Measurements from ENCODE around the gene SH3D19. TPM values are rescaled to one million over a fixed set of nuclear protein-coding genes. Genes with fewer than 3 reads are reported as not detected.

SH3D19 gene
- total RNA-seq, 4 donors from 2014 or later = 159 to 290 (median 244) TPM

DNA sequence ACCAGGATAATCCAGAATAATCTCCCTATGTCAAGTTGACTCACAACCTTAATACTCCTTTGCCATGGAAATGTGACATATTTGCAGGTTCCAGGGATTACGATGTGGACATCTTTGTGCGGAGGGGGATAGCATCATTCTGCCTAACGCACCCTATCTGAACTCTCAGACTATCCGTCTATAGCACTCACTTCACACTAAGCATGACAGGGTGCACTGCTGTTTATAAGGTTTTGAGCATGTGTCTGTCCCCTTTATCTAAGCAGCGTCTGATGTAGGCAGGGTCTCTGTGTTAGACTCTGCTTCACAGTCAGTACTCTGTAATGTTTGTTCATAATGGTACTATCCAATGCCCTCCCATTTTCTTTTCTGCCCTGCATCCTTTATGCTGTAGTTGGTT lies 91.8 kb downstream of the SH3D19 start:
- Histone ChIP-seq H3K9me3 (no peaks in the 10 kb centered on the region), H3K36me3 (no peaks in the 10 kb centered on the region), H3K4me3 (no peak overlapping the region), H3K27me3 (no peaks in the 10 kb centered on the region), H3K4me1 (peaks cover 0 to 40% (median 11%) of the 10 kb centered on the region in 4 donors), H3K27ac (peak overlapping the region; percentile 1 to 83 (median 62))
- TF ChIP-seq, protein P1, sequence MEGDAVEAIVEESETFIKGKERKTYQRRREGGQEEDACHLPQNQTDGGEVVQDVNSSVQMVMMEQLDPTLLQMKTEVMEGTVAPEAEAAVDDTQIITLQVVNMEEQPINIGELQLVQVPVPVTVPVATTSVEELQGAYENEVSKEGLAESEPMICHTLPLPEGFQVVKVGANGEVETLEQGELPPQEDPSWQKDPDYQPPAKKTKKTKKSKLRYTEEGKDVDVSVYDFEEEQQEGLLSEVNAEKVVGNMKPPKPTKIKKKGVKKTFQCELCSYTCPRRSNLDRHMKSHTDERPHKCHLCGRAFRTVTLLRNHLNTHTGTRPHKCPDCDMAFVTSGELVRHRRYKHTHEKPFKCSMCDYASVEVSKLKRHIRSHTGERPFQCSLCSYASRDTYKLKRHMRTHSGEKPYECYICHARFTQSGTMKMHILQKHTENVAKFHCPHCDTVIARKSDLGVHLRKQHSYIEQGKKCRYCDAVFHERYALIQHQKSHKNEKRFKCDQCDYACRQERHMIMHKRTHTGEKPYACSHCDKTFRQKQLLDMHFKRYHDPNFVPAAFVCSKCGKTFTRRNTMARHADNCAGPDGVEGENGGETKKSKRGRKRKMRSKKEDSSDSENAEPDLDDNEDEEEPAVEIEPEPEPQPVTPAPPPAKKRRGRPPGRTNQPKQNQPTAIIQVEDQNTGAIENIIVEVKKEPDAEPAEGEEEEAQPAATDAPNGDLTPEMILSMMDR (IDR thresholded peaks at IDR 0.05) = no peak
- TF ChIP-seq POLR2A (IDR thresholded peaks at IDR 0.05) = no peak
- TF ChIP-seq EP300 (IDR thresholded peaks at IDR 0.05) = no peak
- whole genome bisulfite sequencing, 2 donors = 83 to 85% methylated on average over 5 of the region's 5 CpGs
- DNase-seq (ENCODE audit: low spot score in 2 of 2) = no peak

DNA sequence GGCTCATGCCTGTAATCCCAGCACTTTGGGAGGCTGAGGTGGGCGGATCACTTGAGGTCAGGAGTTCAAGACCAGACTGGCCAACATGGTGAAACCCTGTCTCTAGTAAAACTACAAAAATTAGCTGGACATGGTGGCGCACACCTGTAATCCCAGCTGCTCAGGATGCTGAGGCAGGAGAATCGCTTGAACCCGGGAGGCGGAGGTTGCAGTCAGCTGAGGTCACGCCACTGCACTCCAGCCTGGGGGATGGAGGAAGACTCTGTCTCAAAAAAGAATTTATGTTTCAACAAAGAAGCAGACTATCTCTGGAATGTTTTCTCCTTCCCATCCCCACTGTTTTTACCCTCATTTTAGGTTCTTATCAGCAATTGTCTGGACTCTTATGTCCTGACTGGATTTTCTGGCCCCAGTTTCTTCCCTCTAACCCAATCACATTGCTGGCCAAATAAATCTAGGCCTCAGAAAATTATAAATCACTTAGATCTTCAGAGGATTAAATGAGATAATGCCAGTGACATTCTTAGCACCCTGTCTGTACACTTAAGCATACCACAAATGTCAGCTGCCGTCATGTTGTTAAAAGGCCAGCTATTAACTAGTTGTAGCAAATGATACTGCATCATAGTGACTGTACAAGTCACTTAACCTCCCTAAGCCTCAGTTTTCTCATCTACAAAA lies 93.3 kb downstream of the SH3D19 start:
- H3K27me3 ChIP-seq = no peaks in the 10 kb centered on the region
- H3K36me3 ChIP-seq = no peaks in the 10 kb centered on the region
- no peak for TF ChIP-seq POLR2A (IDR thresholded peaks at IDR 0.05)
- TF ChIP-seq EP300 (IDR thresholded peaks at IDR 0.05) = no peak
- TF ChIP-seq, protein P1 (IDR thresholded peaks at IDR 0.05) = no peak
- no peak overlapping the region for H3K4me3 ChIP-seq
- H3K9me3 ChIP-seq = no peaks in the 10 kb centered on the region
- H3K4me1 ChIP-seq = peaks cover 0 to 41% (median 13%) of the 10 kb centered on the region in 4 donors
- peak overlapping the region in 2 of 4 donors; percentile 74 to 83 for H3K27ac ChIP-seq
- no peak for DNase-seq (ENCODE audit: low spot score in 2 of 2)
- WGBS, 2 donors = 74 to 76% methylated on average over 7 of the region's 7 CpGs

DNA sequence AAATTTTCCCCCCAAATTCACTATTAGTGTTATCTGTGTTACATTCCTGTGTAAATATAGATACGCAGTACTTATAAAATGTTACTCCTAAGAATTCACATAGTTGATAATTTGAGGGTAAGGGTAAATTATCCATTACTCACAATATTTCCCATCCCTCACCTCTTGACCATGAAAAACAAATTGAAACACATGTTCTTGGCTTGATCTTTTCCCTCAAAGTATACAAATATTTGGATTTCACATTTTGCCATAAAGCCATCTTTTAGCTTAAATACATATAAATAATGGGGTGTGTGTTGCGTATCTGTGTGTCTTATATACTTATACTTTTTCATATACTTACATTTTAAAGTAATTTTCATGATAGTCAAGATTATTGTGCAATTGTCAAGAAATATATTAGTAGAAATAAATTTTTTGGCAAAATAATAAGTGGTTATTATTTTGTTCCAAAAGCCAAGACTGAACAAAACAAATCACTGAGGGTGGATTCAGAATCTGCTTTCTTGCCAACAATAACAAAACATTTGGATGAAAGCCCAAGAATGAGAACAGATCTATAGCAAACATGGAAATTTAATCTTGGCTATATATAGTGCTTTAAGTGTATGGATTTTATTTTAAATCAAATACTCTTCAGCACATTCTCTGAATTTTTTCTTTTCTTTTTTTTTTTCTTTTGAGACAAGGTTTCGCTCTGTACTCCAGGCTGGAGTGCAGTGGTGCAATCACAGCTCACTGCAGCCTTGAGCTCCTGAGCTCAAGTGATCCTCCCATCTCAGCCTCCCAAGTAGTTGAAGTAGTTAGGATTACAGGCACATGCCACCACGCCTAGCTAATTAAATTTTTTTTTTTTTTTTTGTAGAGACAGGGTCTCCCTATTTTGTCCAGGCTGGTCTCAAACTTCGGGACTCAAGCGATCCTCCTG lies 97.0 kb downstream of the SH3D19 start:
- H3K9me3 ChIP-seq = no peaks in the 10 kb centered on the region
- H3K27ac ChIP-seq = peak overlapping the region; percentile 55 to 96 (median 80)
- peaks cover 0 to 61% (median 18%) of the 10 kb centered on the region in 4 donors for H3K4me1 ChIP-seq
- H3K36me3 ChIP-seq = peaks cover 0 to 7% (median 0%) of the 10 kb centered on the region in 3 donors
- TF ChIP-seq POLR2A (IDR thresholded peaks at IDR 0.05) = no peak
- peak in 1 of 2 donors; percentile 8 for TF ChIP-seq EP300 (IDR thresholded peaks at IDR 0.05)
- WGBS, 2 donors = 55 to 59% methylated on average over 6 of the region's 6 CpGs
- H3K4me3 ChIP-seq = peak overlapping the region in 1 of 4 donors; percentile 53
- H3K27me3 ChIP-seq = no peaks in the 10 kb centered on the region
- no peak for DNase-seq (ENCODE audit: low spot score in 2 of 2)

DNA sequence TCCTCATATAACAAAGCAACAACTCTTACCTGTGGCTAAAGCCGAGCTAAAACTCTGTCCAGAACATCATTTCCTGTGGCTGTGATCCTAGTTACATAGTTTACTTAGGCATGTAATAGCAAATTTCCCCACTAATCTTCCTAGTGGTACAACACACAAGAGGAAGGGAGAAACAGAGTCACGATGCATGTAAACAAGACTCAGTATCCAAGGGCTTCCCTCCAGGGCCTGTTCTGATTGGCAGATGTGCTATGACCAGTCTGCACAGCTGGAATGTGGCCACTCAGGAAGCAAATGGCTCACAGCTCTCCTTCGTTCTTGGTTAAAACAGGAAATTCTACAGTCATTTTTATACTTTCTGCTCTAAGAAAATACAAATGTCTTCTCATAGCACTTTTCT lies 97.7 kb downstream of the SH3D19 start:
- peaks cover 0 to 64% (median 20%) of the 10 kb centered on the region in 4 donors for H3K4me1 ChIP-seq
- peak; percentile 66 to 81 for DNase-seq (ENCODE audit: low spot score in 2 of 2)
- peak overlapping the region; percentile 18 to 53 (median 30) for H3K4me3 ChIP-seq
- 7 to 15% methylated on average over 3 of the region's 3 CpGs for WGBS, 2 donors
- H3K27ac ChIP-seq = peak overlapping the region; percentile 55 to 96 (median 80)
- H3K27me3 ChIP-seq = no peaks in the 10 kb centered on the region
- peak in 1 of 2 donors; percentile 80 for TF ChIP-seq EP300 (IDR thresholded peaks at IDR 0.05)
- TF ChIP-seq POLR2A (IDR thresholded peaks at IDR 0.05) = no peak
- TF ChIP-seq, protein P1 (IDR thresholded peaks at IDR 0.05) = peak in 1 of 5 experiments; percentile 12
- H3K9me3 ChIP-seq = no peaks in the 10 kb centered on the region
- peaks cover 0 to 7% (median 0%) of the 10 kb centered on the region in 3 donors for H3K36me3 ChIP-seq

DNA sequence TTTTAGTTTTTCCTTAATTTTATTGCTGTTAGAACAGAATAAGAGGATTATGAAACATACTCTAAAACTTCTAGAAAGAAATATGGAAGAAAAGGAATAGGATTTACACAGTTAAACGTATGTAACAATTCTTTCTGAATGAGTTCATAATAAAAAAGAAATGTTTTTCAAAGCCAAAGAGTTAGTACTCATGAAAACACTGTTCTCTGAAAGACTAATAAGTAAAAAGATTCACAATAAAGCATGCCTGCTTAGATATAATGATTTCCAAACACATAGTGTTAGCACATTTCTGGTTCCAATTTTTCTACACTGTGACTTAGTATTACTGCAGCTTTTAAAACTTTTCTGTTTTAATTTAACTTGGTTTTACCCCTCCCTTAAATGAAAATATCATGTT lies 98.2 kb downstream of the SH3D19 start:
- peak overlapping the region; percentile 18 to 53 (median 30) for H3K4me3 ChIP-seq
- DNase-seq (ENCODE audit: low spot score in 2 of 2) = no peak
- no peaks in the 10 kb centered on the region for H3K27me3 ChIP-seq
- H3K36me3 ChIP-seq = peaks cover 0 to 7% (median 0%) of the 10 kb centered on the region in 3 donors
- TF ChIP-seq, protein P1 (IDR thresholded peaks at IDR 0.05) = no peak
- TF ChIP-seq POLR2A (IDR thresholded peaks at IDR 0.05) = no peak
- TF ChIP-seq EP300 (IDR thresholded peaks at IDR 0.05) = no peak
- peak overlapping the region; percentile 55 to 96 (median 80) for H3K27ac ChIP-seq
- 14 to 19% methylated on average over 1 of the region's 1 CpG for WGBS, 2 donors
- no peaks in the 10 kb centered on the region for H3K9me3 ChIP-seq
- peaks cover 0 to 60% (median 20%) of the 10 kb centered on the region in 4 donors for H3K4me1 ChIP-seq

Data from tibial nerve (tissue), 4 donors.